Measurements from ENCODE around the gene SLCO1A2. TPM values are rescaled to one million over a fixed set of nuclear protein-coding genes. Genes with fewer than 3 reads are reported as not detected.

Gene SLCO1A2
- total and polyA plus RNA-seq, 2 donors (not counting 3 experiments of a cell fraction or from before 2014, with no cell fraction given), result not detected

DNA sequence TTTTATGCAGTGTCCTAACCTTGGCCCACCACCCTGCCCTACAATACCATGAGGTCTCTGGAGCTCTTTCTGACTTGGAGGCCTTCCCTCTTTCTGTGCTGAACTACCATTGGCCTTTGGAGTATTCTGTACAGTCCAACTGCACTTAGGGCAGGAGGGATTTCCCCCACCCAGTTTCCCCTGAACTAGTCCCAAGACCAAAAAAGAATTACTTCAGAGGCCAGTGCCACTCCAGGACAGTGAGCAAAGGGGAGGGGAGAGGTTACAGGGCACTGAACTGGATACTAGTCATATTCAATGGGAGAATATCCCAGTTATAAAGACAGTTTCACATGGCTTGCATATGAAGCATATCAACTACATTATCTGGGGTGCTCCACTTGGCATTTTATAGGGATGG is 6.1 kb downstream of the SLCO1A2 start:
- Histone ChIP-seq H3K27me3 (ENCODE audit: control insufficient read depth in 2 of 2, insufficient read depth in 2 of 2, low read length in 2 of 2) (no peaks in the 10 kb centered on the region), H4K20me1 (replicated peaks; ENCODE audit: control insufficient read depth, extremely low read depth, insufficient read depth, low read length) (no peaks in the 10 kb centered on the region), H3K36me3 (ENCODE audit: control insufficient read depth in 2 of 2, extremely low read depth in 1 of 2, insufficient read depth in 2 of 2, low read length in 2 of 2) (no peaks in the 10 kb centered on the region), H3K4me1 (ENCODE audit: control insufficient read depth, extremely low read depth, insufficient read depth, low read length) (no peaks in the 10 kb centered on the region), H3K79me2 (ENCODE audit: control insufficient read depth, insufficient read depth, low read length) (no peaks in the 10 kb centered on the region), H3K4me3 (replicated peaks in 1 of 3; ENCODE audit: insufficient read depth in 1 of 3, low read depth in 1 of 3, low read length in 3 of 3) (no peak overlapping the region), H3K9me1 (replicated peaks; ENCODE audit: control insufficient read depth, extremely low read depth, insufficient read depth, low read length) (no peaks in the 10 kb centered on the region), H3K9ac (replicated peaks; ENCODE audit: extremely low read depth, insufficient read depth, low read length) (no peak overlapping the region), H3K9me3 (replicated peaks; ENCODE audit: control insufficient read depth, insufficient read depth, low read length) (no peaks in the 10 kb centered on the region), H2AFZ (ENCODE audit: low read depth, low read length) (no peak overlapping the region), H3K27ac (ENCODE audit: insufficient read depth, low read depth, low read length) (no peak overlapping the region), H3K4me2 (ENCODE audit: insufficient read depth, low read length) (no peak overlapping the region)
- ChIA-PET CTCF (no interaction called here), POLR2A (no interaction called here)
- TF ChIP-seq, protein P1, sequence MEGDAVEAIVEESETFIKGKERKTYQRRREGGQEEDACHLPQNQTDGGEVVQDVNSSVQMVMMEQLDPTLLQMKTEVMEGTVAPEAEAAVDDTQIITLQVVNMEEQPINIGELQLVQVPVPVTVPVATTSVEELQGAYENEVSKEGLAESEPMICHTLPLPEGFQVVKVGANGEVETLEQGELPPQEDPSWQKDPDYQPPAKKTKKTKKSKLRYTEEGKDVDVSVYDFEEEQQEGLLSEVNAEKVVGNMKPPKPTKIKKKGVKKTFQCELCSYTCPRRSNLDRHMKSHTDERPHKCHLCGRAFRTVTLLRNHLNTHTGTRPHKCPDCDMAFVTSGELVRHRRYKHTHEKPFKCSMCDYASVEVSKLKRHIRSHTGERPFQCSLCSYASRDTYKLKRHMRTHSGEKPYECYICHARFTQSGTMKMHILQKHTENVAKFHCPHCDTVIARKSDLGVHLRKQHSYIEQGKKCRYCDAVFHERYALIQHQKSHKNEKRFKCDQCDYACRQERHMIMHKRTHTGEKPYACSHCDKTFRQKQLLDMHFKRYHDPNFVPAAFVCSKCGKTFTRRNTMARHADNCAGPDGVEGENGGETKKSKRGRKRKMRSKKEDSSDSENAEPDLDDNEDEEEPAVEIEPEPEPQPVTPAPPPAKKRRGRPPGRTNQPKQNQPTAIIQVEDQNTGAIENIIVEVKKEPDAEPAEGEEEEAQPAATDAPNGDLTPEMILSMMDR (IDR thresholded peaks at IDR 0.05; ENCODE audit: extremely low read depth in 1 of 2, insufficient read depth in 1 of 2, low read depth in 1 of 2, low read length in 2 of 2), result no peak
- TF ChIP-seq, protein P2, sequence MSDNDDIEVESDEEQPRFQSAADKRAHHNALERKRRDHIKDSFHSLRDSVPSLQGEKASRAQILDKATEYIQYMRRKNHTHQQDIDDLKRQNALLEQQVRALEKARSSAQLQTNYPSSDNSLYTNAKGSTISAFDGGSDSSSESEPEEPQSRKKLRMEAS (IDR thresholded peaks at IDR 0.05; ENCODE audit: insufficient read depth, insufficient read length), result no peak
- TF ChIP-seq GATA2 (IDR thresholded peaks at IDR 0.05; ENCODE audit: insufficient read depth, insufficient read length, low read depth, low read length) (no peak), EZH2 (IDR thresholded peaks at IDR 0.05; ENCODE audit: borderline replicate concordance, low read depth, low read length, severe bottlenecking) (no peak), JUN (IDR thresholded peaks at IDR 0.05; ENCODE audit: borderline replicate concordance, insufficient read depth, insufficient read length, low read depth) (no peak), MYC (IDR thresholded peaks at IDR 0.05; ENCODE audit: low read depth, low read length) (no peak), FOS (IDR thresholded peaks at IDR 0.05; ENCODE audit: borderline replicate concordance, insufficient read depth, low read length) (no peak), POLR2AphosphoS5 (IDR thresholded peaks at IDR 0.05; ENCODE audit: insufficient read depth, low read depth, low read length) (no peak), POLR2A (IDR thresholded peaks at IDR 0.05; ENCODE audit: low read depth, low read length) (no peak)
- no TSS peak for BruUV-seq (replicated peaks)
- intact Hi-C loops (cut with micrococcal nuclease) (no loop called here), dilution Hi-C loops (cut with MboI; ENCODE audit: extremely low pct_ligation_motif_present, low sequenced_read_pairs) (no loop called here)
- DNase-seq (ENCODE audit: low read depth, low spot score) (no peak), FAIRE-seq (no peak)

Data from endothelial cell of umbilical vein (primary cell).